NCI-H82 (cell line): ENCODE measurements around the gene FHIT.

Experiments
- DNase-seq: peaks from one replicate; lab custom pipeline; 2025; lab: John Stamatoyannopoulos, UW

Gene FHIT

GRCh38 chr3:60325610-60326170 lies 925.6 kb downstream of the FHIT start:
- no peak for DNase-seq

- DNase-seq, result peak; percentile 9
Measured at GRCh38 chr3:60323651-60324050, 927.6 kb downstream of the FHIT start.

GRCh38 chr3:60323180-60323579 lies 928.1 kb downstream of the FHIT start:
- no peak for DNase-seq

GRCh38 chr3:60322298-60322856 lies 928.9 kb downstream of the FHIT start:
- no peak for DNase-seq

GRCh38 chr3:60319179-60319858 lies 931.9 kb downstream of the FHIT start:
- DNase-seq, result no peak

- no peak for DNase-seq
Measured at GRCh38 chr3:60316121-60316797, 935.0 kb downstream of the FHIT start.

GRCh38 chr3:60313951-60314461 lies 937.2 kb downstream of the FHIT start:
- DNase-seq, result no peak

GRCh38 chr3:60313231-60313798 lies 937.9 kb downstream of the FHIT start:
- no peak for DNase-seq

- no peak for DNase-seq
Measured at GRCh38 chr3:60309539-60310268, 941.5 kb downstream of the FHIT start.

- peak; percentile 75 for DNase-seq
Measured at GRCh38 chr3:60308808-60309207, 942.4 kb downstream of the FHIT start.

- DNase-seq, result no peak
Measured at GRCh38 chr3:60307562-60308199, 943.6 kb downstream of the FHIT start.

- DNase-seq, result no peak
Measured at GRCh38 chr3:60304112-60304511, 947.1 kb downstream of the FHIT start.

GRCh38 chr3:60303160-60303559 lies 948.1 kb downstream of the FHIT start:
- DNase-seq, result no peak

- DNase-seq, result no peak
Measured at GRCh38 chr3:60301142-60301541, 950.1 kb downstream of the FHIT start.

- DNase-seq, result no peak
Measured at GRCh38 chr3:60298141-60298540, 953.1 kb downstream of the FHIT start.

- no peak for DNase-seq
Measured at GRCh38 chr3:60294181-60294580, 957.1 kb downstream of the FHIT start.

- no peak for DNase-seq
Measured at GRCh38 chr3:60291115-60291514, 960.1 kb downstream of the FHIT start.

- DNase-seq, result no peak
Measured at GRCh38 chr3:60290122-60290492, 961.1 kb downstream of the FHIT start.

- DNase-seq, result no peak
Measured at GRCh38 chr3:60289341-60290121, 961.7 kb downstream of the FHIT start.

GRCh38 chr3:60282866-60283265 lies 968.4 kb downstream of the FHIT start:
- DNase-seq, result peak; percentile 89

GRCh38 chr3:60281970-60282369 lies 969.3 kb downstream of the FHIT start:
- DNase-seq, result no peak
